Uterus (tissue), 4 donors: ENCODE data around the gene FEV. TPM values are rescaled to one million over a fixed set of nuclear protein-coding genes. Genes with fewer than 3 reads are reported as not detected.

Experiments used
- DNase-seq, 2 donors: peaks; one replicate each; pipeline ENCODE4 v3.0.0-alpha.2; 2019 to 2020
- H3K27ac ChIP-seq, 2 donors: fragments of 200-600 bp; sonication (generic); 1 replicate in 1 of 2; 2 replicates in 1 of 2; pipeline ENCODE4 v1.5.1; 2016 to 2018
- H3K27me3 ChIP-seq, 2 donors: fragments of 200-600 bp; sonication (generic); one replicate each; pipeline ENCODE4 v1.5.1; 2018 to 2019; ENCODE audit warnings: control low read depth in 1 of 2
- H3K36me3 ChIP-seq, 2 donors: fragments of 200-600 bp; sonication (generic); one replicate each; pipeline ENCODE4 v1.5.1; 2019; ENCODE audit warnings: control low read depth in 1 of 2
- H3K4me1 ChIP-seq, 2 donors: fragments of 200-600 bp; sonication (generic); one replicate each; pipeline ENCODE4 v1.5.1; 2018 to 2019; ENCODE audit warnings: control low read depth in 1 of 2
- H3K4me3 ChIP-seq, 2 donors: fragments of 200-600 bp; sonication (generic); 1 replicate in 1 of 2; 2 replicates in 1 of 2; pipeline ENCODE4 v1.5.1; 2018 to 2019; ENCODE audit warnings: mild to moderate bottlenecking in 1 of 2
- H3K9me3 ChIP-seq, 2 donors: fragments of 200-600 bp; sonication (generic); one replicate each; pipeline ENCODE4 v1.5.1; 2019; ENCODE audit warnings: control low read depth in 1 of 2
- CTCF ChIP-seq, 4 experiments: fragments of 200-600 bp in 2 of 4; fragments of 450-650 bp in 2 of 4; sonication (generic) in 2 of 4; IDR thresholded peaks; one replicate each; pipeline ENCODE4 v1.5.1; 2016 to 2019; ENCODE audit warnings: antibody characterized with exemption in 4 of 4, mild to moderate bottlenecking in 2 of 4, moderate library complexity in 1 of 4
- POLR2A ChIP-seq, 2 donors: fragments of 450-650 bp; IDR thresholded peaks; one replicate each; pipeline ENCODE4 v1.6.1; 2016; ENCODE audit warnings: antibody characterized with exemption in 2 of 2, mild to moderate bottlenecking in 1 of 2, moderate library complexity in 1 of 2
- intact Hi-C: fragments of 100-400 bp; cut with DNase I; formaldehyde crosslinking; loops from one replicate; pipeline ENCODE4 v1.15.1; 2023; ENCODE audit warnings: low total_unique reads
- total RNA-seq, 4 donors: library from RNA; depleted of rRNA in 3 of 4; stranded (reverse); fragments of >200 nt in 3 of 4; gene quantifications; one replicate each; pipeline versions ENCODE4 v1.1.0 to v1.2.4, GENCODE V29; 2014 to 2023
- donor health status: DM: yes; HTN: yes; CAD: no.

FEV gene
- total RNA-seq, 4 donors from 2014 or later: not detected

GRCh38 chr2:219001100-219001576 lies 16.2 kb upstream of the FEV start:
- H3K4me3 ChIP-seq: no peak overlapping the region
- intact Hi-C loops: no loop called here

GRCh38 chr2:219000569-219000960 lies 15.6 kb upstream of the FEV start:
- Histone ChIP-seq H3K36me3 (no peaks in the 10 kb centered on the region), H3K27me3 (peaks cover 19 to 35% of the 10 kb centered on the region in 2 donors), H3K9me3 (no peaks in the 10 kb centered on the region), H3K4me3 (no peak overlapping the region), H3K4me1 (peaks cover 0 to 18% of the 10 kb centered on the region in 2 donors), H3K27ac (no peak overlapping the region)
- TF ChIP-seq POLR2A (IDR thresholded peaks at IDR 0.05) (no peak), CTCF (IDR thresholded peaks at IDR 0.05) (no peak)
- intact Hi-C loops: no loop called here
- no peak for DNase-seq

More at GRCh38 chr2:219001100-219001576, 16.2 kb upstream of the FEV start:
- TF ChIP-seq CTCF (IDR thresholded peaks at IDR 0.05) (no peak), POLR2A (IDR thresholded peaks at IDR 0.05) (no peak)
- Histone ChIP-seq H3K27me3 (peaks cover 19 to 33% of the 10 kb centered on the region in 2 donors), H3K4me1 (peaks cover 0 to 18% of the 10 kb centered on the region in 2 donors), H3K27ac (no peak overlapping the region), H3K36me3 (no peaks in the 10 kb centered on the region), H3K9me3 (no peaks in the 10 kb centered on the region)
- DNase-seq: no peak

GRCh38 chr2:218999881-219000568 lies 15.0 kb upstream of the FEV start:
- peaks cover 19 to 39% of the 10 kb centered on the region in 2 donors for H3K27me3 ChIP-seq
- no peaks in the 10 kb centered on the region for H3K36me3 ChIP-seq
- H3K4me1 ChIP-seq: peaks cover 0 to 18% of the 10 kb centered on the region in 2 donors
- H3K9me3 ChIP-seq: no peaks in the 10 kb centered on the region
- no peak for DNase-seq
- no peak overlapping the region for H3K4me3 ChIP-seq
- H3K27ac ChIP-seq: no peak overlapping the region
- TF ChIP-seq POLR2A (IDR thresholded peaks at IDR 0.05) (no peak), CTCF (IDR thresholded peaks at IDR 0.05) (no peak)
- intact Hi-C loops: no loop called here

- Histone ChIP-seq H3K4me1 (peaks cover 0 to 18% of the 10 kb centered on the region in 2 donors), H3K9me3 (no peaks in the 10 kb centered on the region), H3K36me3 (no peaks in the 10 kb centered on the region), H3K27ac (no peak overlapping the region), H3K4me3 (no peak overlapping the region), H3K27me3 (peaks cover 19 to 47% of the 10 kb centered on the region in 2 donors)
- intact Hi-C loops: no loop called here
- no peak for TF ChIP-seq POLR2A (IDR thresholded peaks at IDR 0.05)
- DNase-seq: no peak
Observed at GRCh38 chr2:218999021-218999880, 14.3 kb upstream of the FEV start.

GRCh38 chr2:218998414-218999002 lies 13.5 kb upstream of the FEV start:
- no peak for TF ChIP-seq CTCF (IDR thresholded peaks at IDR 0.05)
- no peak for TF ChIP-seq POLR2A (IDR thresholded peaks at IDR 0.05)
- no peaks in the 10 kb centered on the region for H3K9me3 ChIP-seq
- no peak overlapping the region for H3K4me3 ChIP-seq
- H3K36me3 ChIP-seq: no peaks in the 10 kb centered on the region
- intact Hi-C loops: no loop called here
- no peak overlapping the region for H3K27ac ChIP-seq
- H3K4me1 ChIP-seq: peaks cover 0 to 25% of the 10 kb centered on the region in 2 donors
- DNase-seq: no peak
- peaks cover 25 to 51% of the 10 kb centered on the region in 2 donors for H3K27me3 ChIP-seq
